H1 (cell line): ENCODE data around the gene TNPO2. TPM values are rescaled to one million over a fixed set of nuclear protein-coding genes. Genes with fewer than 3 reads are reported as not detected.
A peak's percentile ranks its signal among the peaks of the same experiment; 100 is the strongest.

Source experiments
- polyA plus RNA-seq, 7 experiments: library from polyadenylated mRNA; depleted of rRNA in 3 of 7; stranded (reverse) in 5 of 7; unstranded in 2 of 7; fragments of >200 nt in 5 of 7; fragments of 200-250 nt in 2 of 7; gene quantifications; 1 replicate in 5 of 7; 2 replicates in 1 of 7; 4 replicates in 1 of 7; pipeline versions ENCODE4 v1.2.1 to v1.2.3, GENCODE V29; 2011 to 2013; ENCODE audit warnings: missing spikeins in 2 of 7, mixed read lengths in 2 of 7
- small RNA-seq: library from polyadenylated mRNA; stranded (forward); fragments of <200 nt; extraction: miRNeasy Mini kit (QIAGEN cat#:217004); gene quantifications from one replicate; pipeline ENCODE3, GENCODE V24; 2013; ENCODE audit not compliant: insufficient read depth
- total RNA-seq: library from RNA; stranded (reverse); fragmentation: NEBNext Ultra II Directional; extraction: Animal tissue kit (Norgen Biotek cat#: 25700); gene quantifications from 2 replicates; pipeline ENCODE4 v1.2.1, GENCODE V29; 2021

Gene TNPO2
- total and polyA plus RNA-seq, 2 of the 8 experiments (the other 6 are each of a cell fraction or from before 2014, with no cell fraction given) = 112 to 121 TPM

Small RNA genes within 50 kb of the gene (small RNA-seq; reads per million reads assigned to genes)
- 28.3 reads per million, percentile 94 among the genes with 10 or more reads in this experiment for gene SNORD41

Other genes with a start within 250 kb of the TNPO2 start
- 2.0 and 2.2 TPM in 2 replicates for gene ZNF709, start 239.1 kb downstream of the TNPO2 start, total RNA-seq
- 0.86 and 1.3 TPM in 2 replicates for gene ZNF709, start 239.1 kb downstream of the TNPO2 start, polyA plus RNA-seq (2011; rRNA removed)
- 7.8 and 10.4 TPM in 2 replicates for gene ZNF564, start 172.4 kb downstream of the TNPO2 start, total RNA-seq
- 0.89 and 0.91 TPM in 2 replicates for gene ZNF564, start 172.4 kb downstream of the TNPO2 start, polyA plus RNA-seq (2011; rRNA removed)
- 9.0 TPM in 2 replicates for gene ZNF490, start 113.1 kb downstream of the TNPO2 start, total RNA-seq
- gene ZNF490, start 113.1 kb downstream of the TNPO2 start, polyA plus RNA-seq (2011; rRNA removed) = 1.6 and 1.7 TPM in 2 replicates
- gene ZNF791, start 113.0 kb downstream of the TNPO2 start, total RNA-seq = 18.6 and 20.1 TPM in 2 replicates
- 3.1 and 4.1 TPM in 2 replicates for gene ZNF791, start 113.0 kb downstream of the TNPO2 start, polyA plus RNA-seq (2011; rRNA removed)
- gene MAN2B1, start 57.2 kb downstream of the TNPO2 start, total RNA-seq = 71.1 and 76.3 TPM in 2 replicates
- gene MAN2B1, start 57.2 kb downstream of the TNPO2 start, polyA plus RNA-seq (2011; rRNA removed) = 55.3 and 73.6 TPM in 2 replicates
- 15.3 and 19.6 TPM in 2 replicates for gene WDR83, start 57.1 kb downstream of the TNPO2 start, total RNA-seq
- gene WDR83, start 57.1 kb downstream of the TNPO2 start, polyA plus RNA-seq (2011; rRNA removed) = 12.6 and 24.5 TPM in 2 replicates
- 86.6 and 88.8 TPM in 2 replicates for gene DHPS, start 42.1 kb downstream of the TNPO2 start, total RNA-seq
- 99.6 and 118 TPM in 2 replicates for gene DHPS, start 42.1 kb downstream of the TNPO2 start, polyA plus RNA-seq (2011; rRNA removed)
- gene GNG14, start 35.9 kb downstream of the TNPO2 start, total RNA-seq = not detected in 2 replicates
- not detected in 2 replicates for gene GNG14, start 35.9 kb downstream of the TNPO2 start, polyA plus RNA-seq (2011; rRNA removed)
- gene FBXW9, start 27.3 kb downstream of the TNPO2 start, total RNA-seq = 10.8 and 11.1 TPM in 2 replicates
- 30.1 and 36.4 TPM in 2 replicates for gene FBXW9, start 27.3 kb downstream of the TNPO2 start, polyA plus RNA-seq (2011; rRNA removed)
- gene TRIR, start 10.8 kb upstream of the TNPO2 start, total RNA-seq = 149 and 156 TPM in 2 replicates
- 130 and 167 TPM in 2 replicates for gene TRIR, start 10.8 kb upstream of the TNPO2 start, polyA plus RNA-seq (2011; rRNA removed)
- gene GET3, start 13.6 kb upstream of the TNPO2 start, total RNA-seq = 105 and 106 TPM in 2 replicates
- gene GET3, start 13.6 kb upstream of the TNPO2 start, polyA plus RNA-seq (2011; rRNA removed) = 297 and 304 TPM in 2 replicates
- gene BEST2, start 27.9 kb upstream of the TNPO2 start, total RNA-seq = 4.6 TPM in 2 replicates
- gene BEST2, start 27.9 kb upstream of the TNPO2 start, polyA plus RNA-seq (2011; rRNA removed) = 7.3 and 11.6 TPM in 2 replicates
- 59.3 and 63.2 TPM in 2 replicates for gene HOOK2, start 51.6 kb upstream of the TNPO2 start, total RNA-seq
- 23.8 and 39.2 TPM in 2 replicates for gene HOOK2, start 51.6 kb upstream of the TNPO2 start, polyA plus RNA-seq (2011; rRNA removed)
- gene JUNB, start 67.6 kb upstream of the TNPO2 start, total RNA-seq = 7.4 and 8.6 TPM in 2 replicates
- gene JUNB, start 67.6 kb upstream of the TNPO2 start, polyA plus RNA-seq (2011; rRNA removed) = 10.0 and 14.1 TPM in 2 replicates
- 380 and 404 TPM in 2 replicates for gene PRDX2, start 77.9 kb upstream of the TNPO2 start, total RNA-seq
- 748 and 904 TPM in 2 replicates for gene PRDX2, start 77.9 kb upstream of the TNPO2 start, polyA plus RNA-seq (2011; rRNA removed)
- gene THSD8, start 78.1 kb upstream of the TNPO2 start, total RNA-seq = 41.3 and 42.3 TPM in 2 replicates
- gene THSD8, start 78.1 kb upstream of the TNPO2 start, polyA plus RNA-seq (2011; rRNA removed) = 3.4 and 8.2 TPM in 2 replicates
- 67.5 and 67.9 TPM in 2 replicates for gene RNASEH2A, start 82.7 kb upstream of the TNPO2 start, total RNA-seq
- gene RNASEH2A, start 82.7 kb upstream of the TNPO2 start, polyA plus RNA-seq (2011; rRNA removed) = 120 and 141 TPM in 2 replicates
- gene RTBDN, start 110.6 kb upstream of the TNPO2 start, total RNA-seq = 4.8 and 5.8 TPM in 2 replicates
- gene RTBDN, start 110.6 kb upstream of the TNPO2 start, polyA plus RNA-seq (2011; rRNA removed) = 4.0 and 4.4 TPM in 2 replicates
- 25.2 and 28.3 TPM in 2 replicates for gene MAST1, start 114.6 kb upstream of the TNPO2 start, total RNA-seq
- gene MAST1, start 114.6 kb upstream of the TNPO2 start, polyA plus RNA-seq (2011; rRNA removed) = 15.6 and 27.5 TPM in 2 replicates
- gene DNASE2, start 157.5 kb upstream of the TNPO2 start, total RNA-seq = 32.9 and 33.2 TPM in 2 replicates
- 48.2 and 58.2 TPM in 2 replicates for gene DNASE2, start 157.5 kb upstream of the TNPO2 start, polyA plus RNA-seq (2011; rRNA removed)
- gene KLF1, start 163.3 kb upstream of the TNPO2 start, total RNA-seq = 0.59 and 0.84 TPM in 2 replicates
- gene KLF1, start 163.3 kb upstream of the TNPO2 start, polyA plus RNA-seq (2011; rRNA removed) = 0.91 and 1.0 TPM in 2 replicates
- 63.8 and 67.3 TPM in 2 replicates for gene GCDH, start 167.2 kb upstream of the TNPO2 start, total RNA-seq
- 89.4 and 134 TPM in 2 replicates for gene GCDH, start 167.2 kb upstream of the TNPO2 start, polyA plus RNA-seq (2011; rRNA removed)
- 0.46 and 0.97 TPM in 2 replicates for gene SYCE2, start 195.4 kb upstream of the TNPO2 start, total RNA-seq
- gene SYCE2, start 195.4 kb upstream of the TNPO2 start, polyA plus RNA-seq (2011; rRNA removed) = 0.69 and 0.71 TPM in 2 replicates
- 103 and 108 TPM in 2 replicates for gene FARSA, start 209.8 kb upstream of the TNPO2 start, total RNA-seq
- gene FARSA, start 209.8 kb upstream of the TNPO2 start, polyA plus RNA-seq (2011; rRNA removed) = 61.0 and 100 TPM in 2 replicates
- gene CALR, start 214.7 kb upstream of the TNPO2 start, total RNA-seq = 1,155 and 1,177 TPM in 2 replicates
- 418 and 591 TPM in 2 replicates for gene CALR, start 214.7 kb upstream of the TNPO2 start, polyA plus RNA-seq (2011; rRNA removed)
- gene RAD23A, start 221.9 kb upstream of the TNPO2 start, total RNA-seq = 73.3 and 76.1 TPM in 2 replicates
- 40.0 and 80.1 TPM in 2 replicates for gene RAD23A, start 221.9 kb upstream of the TNPO2 start, polyA plus RNA-seq (2011; rRNA removed)
- 42.2 and 45.5 TPM in 2 replicates for gene GADD45GIP1, start 233.3 kb upstream of the TNPO2 start, total RNA-seq
- 42.6 and 58.5 TPM in 2 replicates for gene GADD45GIP1, start 233.3 kb upstream of the TNPO2 start, polyA plus RNA-seq (2011; rRNA removed)
- 0.17 and 0.25 TPM in 2 replicates for gene DAND5, start 245.6 kb upstream of the TNPO2 start, total RNA-seq
- 0.13 and 0.14 TPM in 2 replicates for gene DAND5, start 245.6 kb upstream of the TNPO2 start, polyA plus RNA-seq (2011; rRNA removed)